GM18867 (cell line): ENCODE results near the gene ECI2.
"Not testable (repeated sequence)": the region's sequence is repeated elsewhere in the genome, so short reads cannot be mapped to it uniquely, and the experiment has no call there.

Source experiments
- ATAC-seq: cut with Tn5 transposase; IDR thresholded peaks from one replicate; pipeline ENCODE4 v1.9.1; 2021; ENCODE audit warnings: mild to moderate bottlenecking, moderate library complexity; ENCODE audit not compliant: unreplicated experiment

The ECI2 gene

DNA sequence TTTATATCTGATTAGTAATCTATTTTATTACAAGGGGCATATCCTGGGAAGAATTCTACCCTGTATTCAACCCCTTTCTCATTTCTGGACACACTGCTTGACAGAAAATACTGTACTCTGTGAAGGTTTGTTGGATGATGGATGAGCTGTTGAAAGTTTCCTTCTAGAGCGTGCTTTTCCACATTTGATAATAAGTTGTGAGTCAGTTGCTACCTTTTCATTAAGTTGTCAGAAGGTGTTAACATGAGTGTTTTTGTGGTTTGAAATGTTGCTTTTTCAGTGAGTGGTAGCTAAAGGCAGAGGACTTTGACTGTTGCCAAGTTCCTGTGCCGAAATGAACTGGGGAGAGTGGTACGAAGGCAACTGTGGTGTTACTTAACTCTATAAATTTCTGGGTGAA, 3.9 kb upstream of the ECI2 start:
- ATAC-seq, result no peak

DNA sequence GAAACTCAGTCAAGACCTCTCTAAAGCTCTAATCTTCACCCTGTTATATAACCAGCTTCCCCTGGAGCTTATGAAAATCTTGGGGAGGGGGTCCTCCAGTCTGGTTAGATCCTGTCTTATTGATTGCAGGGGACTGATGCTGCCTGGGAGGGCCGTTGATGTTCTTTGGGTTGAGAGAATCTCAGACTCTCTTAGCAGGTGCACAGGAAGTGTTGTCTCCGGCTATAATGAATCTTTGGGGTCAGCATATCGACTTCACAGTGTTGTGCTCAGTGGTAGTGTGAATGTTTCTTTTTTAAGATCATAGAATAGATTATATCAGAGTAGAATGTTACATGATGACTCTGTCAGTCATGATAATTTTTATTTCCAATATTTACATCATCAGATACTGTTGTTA, 2.8 kb upstream of the ECI2 start:
- no peak for ATAC-seq

DNA sequence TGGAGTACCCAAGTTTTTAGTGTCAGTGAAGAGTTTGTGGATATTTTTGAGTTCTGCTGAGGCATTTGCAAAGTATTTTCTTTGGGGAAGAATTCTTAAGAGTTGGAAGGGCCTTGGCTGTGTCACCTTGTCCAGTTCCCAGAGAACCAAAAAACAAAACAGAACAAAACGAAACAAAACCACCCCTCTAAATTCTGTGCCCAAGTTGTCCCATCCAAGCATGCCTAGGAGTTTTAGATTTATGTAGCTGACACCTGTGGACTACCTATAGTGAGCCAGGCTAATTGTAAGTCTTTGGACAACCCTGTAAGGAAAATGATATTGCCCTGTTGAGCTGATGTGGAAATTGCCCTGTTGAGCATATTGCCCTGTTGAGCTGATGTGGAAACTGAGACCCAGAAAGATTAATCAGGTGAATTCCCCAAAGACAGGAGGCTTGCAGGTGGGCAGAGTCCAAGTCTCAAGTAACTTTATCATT, 1.0 kb upstream of the ECI2 start:
- ATAC-seq, result no peak

DNA sequence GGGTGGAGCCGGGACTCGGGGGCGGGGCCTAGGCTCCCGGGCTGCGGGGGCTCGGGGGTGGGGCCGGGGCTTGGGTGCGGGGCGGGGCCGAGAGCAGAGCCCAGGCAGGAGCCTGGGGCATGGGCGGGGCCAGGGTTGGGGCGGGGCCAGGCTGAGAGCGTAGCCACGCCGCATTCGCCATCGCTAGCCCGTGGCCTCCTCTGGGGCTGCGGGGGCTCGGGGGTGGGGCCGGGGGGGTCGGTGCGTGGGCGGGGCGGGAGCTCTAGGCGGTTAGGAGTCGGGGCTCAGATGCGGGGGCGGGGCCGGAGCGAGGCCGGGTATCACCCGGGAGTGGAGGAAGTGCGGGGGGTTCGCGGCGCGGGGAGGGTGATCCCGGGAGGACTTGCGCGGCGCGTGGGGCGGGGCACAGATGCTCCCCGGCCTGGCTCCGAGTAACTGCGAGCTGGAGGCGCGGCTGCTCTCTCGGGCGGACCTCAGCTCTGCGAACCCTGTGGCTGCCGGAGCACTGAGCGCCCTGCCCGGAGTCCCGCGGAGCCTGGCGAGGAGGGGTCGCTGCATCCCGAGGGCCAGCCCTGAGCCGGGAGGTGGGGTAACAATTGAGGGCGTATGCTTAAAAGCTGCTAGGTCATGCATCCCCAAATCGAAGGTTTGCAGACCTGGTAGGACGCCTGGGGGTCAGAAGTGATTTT, 434 bp upstream of the ECI2 start:
- peak; percentile 72 for ATAC-seq

DNA sequence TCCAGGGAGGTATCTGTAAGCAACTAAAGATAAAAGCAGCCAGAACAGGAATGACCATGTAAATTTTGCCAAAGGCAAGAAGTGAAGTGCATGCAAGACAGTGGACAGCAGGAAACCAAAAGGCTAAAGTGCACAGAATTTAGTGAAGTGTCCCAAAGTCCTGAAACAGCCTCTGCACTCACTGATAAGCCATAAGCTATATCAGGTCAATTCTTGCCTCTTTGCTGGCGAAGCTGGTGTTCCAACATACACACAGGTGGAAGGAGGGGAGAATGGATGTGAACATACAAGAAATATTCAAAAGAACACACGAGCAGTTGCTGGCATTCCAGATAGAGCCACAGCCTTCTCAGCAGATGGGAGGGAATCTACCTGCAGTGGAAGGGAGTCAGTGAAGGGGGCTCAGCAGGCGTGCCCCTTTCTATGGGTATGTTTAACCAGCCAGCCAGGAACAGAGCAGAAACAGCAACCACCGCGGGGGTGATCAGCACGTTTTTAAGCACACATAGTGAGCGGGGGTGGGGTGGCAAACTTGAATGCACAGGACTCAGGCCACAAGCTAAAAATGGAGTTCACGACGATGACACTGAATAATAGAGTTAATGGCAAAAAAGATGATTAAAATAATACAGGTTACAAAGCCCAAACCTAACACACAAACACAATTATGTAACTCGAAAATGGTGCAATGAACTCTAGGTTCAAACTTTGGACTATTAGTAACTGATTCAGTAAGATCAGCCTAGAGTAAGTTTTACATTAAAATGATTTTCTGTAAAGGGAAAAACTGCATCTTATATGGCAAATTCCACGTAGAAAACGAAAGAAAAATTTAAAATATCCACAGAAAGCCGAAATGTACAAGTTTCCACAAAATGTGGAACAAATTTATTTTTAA, 1.2 kb downstream of the ECI2 start:
- no peak for ATAC-seq

DNA sequence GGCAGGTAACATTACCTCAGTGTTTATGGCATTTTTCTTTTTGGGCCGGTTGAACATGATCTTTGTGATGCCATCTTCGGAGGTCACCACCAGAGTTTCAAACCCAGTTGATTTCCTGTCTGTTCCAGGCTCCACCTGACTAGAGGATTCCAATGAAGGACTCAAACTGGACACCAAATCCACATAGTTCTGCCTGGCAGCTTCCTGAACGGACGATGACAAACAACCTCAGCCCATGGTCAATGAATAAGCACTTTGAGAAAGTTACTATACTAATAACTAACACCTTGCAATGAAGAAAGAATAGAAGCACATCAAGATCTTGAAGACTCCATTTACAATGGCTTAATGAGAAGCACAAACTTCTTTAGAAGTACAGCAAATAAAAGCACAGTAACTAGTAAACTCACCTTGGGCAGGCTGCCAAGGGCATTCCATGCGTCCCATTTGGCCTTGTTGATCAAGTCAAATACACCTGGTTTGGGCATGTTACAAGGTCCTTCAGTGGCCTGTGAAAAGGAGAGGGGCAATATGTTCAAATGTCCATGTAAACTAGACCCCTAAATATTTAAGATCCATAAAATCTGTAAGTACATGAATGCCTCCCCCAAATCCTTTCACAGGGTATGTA, 4.9 kb downstream of the ECI2 start:
- ATAC-seq, result no peak

DNA sequence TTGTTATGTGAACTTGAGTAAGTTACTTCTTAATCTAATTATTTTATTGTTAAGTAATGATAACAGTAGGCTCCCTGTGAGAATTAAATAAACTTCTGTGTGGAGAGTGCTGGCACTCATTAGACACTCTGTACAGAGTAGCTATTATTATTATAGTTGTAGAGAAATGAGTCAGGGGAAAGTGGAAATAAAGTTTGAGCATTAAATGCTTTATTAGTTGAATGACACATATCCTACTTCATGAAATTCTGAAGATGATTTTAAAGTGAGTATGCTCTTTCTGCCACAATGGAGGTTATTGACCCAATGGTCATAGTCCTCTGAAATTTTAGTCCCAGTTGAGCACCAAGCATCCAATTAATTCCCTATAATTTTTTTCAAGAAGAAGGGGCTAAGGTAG, 5.9 kb downstream of the ECI2 start:
- no peak for ATAC-seq

DNA sequence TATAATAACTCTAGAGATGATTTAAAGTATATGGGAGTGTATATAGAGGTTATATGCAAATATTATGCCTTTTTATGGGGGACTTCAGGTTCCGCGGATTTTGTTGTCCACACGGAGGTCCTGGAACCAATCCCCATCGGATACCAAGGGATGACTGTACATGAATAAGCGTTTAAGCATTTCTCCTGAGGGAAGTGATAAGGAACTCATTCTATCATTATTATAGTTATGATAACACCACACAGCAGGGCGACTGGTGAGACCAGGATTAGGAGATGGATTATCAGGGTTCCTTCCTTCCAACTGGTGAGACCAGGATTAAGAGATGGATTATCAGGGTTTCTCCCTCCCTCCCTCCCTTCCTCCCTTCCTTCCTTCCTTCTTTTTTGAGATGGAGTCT, 6.6 kb downstream of the ECI2 start:
- no peak for ATAC-seq

DNA sequence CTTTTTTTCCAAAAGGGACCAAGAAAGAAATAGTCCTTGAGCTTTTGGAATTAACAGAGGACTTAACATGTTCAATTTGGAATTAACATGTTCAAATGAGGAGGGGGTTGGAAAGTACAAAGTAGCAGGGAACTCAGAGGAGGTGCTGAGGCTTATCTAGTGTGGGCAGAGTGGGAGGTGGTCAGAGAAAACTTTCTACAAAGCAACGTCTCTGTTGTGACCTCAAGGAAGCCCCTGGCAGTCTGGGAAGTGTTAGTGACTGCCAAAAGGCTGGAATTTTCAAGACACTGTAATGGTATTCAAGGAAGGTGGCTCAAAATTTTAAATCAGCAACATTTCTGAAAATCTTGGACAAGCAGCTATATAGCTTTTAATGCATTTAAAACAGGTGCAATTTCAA, 7.3 kb downstream of the ECI2 start:
- ATAC-seq, result no peak

DNA sequence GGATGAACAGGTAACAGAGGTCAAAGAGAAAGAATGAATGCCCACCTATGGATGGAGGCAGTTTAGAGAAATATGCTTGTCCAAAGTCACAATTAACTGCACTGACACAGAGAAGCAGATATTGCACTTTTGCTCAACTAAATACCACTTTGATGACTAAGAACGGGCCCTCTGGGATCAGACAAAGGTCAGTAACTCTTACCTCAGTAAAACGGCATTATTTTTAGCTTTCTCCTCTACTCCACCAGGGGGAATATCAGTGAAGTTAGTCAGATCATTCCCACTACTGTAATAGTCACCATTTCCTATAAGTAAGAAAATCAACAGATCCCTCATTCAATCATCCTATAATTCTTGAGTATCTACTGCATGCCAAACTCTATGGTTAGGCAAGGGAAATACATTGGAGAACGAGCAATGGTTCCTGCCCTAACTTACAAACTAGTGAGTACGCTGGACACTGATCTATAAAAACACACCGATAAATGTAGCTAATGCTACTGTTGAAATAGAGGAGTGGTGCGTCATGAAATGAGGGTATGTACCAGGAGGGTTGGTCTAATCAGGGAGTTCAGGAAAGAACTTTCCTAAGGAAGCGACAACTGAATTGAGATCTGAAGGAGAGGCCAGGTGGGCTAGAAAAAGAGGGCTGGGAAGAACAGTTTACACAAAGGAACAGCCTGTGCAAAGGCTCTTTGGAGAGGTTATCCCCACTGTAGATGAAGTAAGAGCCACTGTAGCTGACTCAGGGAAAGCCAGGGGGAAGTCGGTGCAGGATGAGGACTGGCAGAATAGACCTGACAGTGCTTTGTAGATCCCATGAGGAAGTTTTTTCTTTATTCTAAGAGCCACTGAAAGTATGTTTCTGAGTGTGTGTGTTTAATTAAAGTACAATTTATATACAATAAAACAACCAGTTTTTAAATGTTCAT, 9.2 kb downstream of the ECI2 start:
- no peak for ATAC-seq

DNA sequence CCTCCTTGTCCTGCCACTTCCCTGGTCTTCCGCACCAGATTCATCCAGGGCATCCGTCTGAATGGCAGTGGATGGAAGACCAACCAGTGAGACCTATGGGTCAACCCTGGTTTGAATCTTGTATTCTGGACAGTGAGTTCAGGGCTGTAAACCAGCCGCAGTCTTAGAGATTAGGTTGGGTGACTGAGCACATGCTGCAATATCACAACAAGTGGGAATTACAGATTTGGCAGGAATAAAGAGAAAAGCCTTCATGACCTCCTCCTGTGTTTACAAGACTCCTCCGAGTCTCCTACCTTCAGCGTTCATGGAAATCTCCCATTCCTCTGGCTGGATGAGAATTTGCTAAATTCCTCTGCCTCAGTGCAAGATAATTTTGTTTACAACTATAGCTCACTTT, 9.9 kb downstream of the ECI2 start:
- ATAC-seq, result no peak

DNA sequence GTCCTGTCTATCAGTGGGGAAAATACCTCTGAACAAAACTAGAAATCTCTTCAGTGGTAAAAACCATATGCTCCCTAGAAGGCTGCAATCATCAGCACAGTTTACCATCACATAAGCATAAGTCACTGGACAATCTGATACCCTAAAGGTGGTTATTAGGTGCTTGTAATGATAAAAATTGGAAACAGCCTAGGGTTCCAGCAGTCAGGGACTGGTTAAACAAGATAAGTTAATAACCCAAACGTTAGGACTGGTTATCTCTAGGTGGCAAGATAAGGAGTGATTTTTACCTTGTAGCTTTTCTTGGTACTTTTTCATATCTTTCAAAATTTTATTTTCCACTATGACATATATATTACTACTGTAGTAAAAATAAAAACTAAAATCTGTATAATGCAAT, 11.0 kb downstream of the ECI2 start:
- ATAC-seq, result no peak

DNA sequence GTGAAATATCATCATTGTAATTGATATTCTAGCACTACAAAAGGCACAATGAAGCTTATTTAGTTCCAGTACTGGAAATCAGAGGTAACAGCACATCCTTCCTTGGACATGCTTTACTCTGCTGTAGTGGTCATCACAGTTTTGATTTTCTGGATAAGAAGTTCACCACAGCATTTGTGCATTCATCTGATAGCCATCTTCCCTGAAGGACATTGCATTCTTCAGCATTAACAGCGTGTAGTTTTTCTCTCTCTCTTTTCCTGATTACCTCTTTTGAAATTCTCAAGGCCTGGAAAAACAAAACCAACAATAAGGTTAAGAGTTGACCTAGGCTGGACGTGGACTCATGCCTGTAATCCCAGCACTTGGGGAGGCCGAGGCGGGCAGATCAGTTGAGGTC, 19.6 kb downstream of the ECI2 start:
- no peak for ATAC-seq

DNA sequence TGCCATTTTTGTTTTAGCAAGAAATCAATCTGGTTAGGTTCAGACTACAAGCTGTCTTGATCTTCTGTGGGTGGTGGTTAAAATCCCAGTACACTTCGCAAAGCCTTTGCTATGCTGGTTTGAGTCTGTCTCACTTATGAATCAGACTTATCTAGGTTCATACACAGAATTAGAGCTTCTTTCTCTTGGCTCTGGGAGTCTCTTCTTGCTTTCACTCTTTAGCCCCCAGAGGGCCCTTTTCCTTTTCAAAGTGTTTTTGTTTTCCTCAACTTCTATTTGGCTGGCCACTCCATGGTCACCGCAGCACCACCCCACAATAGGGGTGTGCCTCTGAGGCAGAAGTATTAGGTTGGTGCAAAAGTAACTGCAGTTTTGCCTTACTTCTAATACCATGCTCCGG, 21.3 kb downstream of the ECI2 start:
- ATAC-seq, result no peak

DNA sequence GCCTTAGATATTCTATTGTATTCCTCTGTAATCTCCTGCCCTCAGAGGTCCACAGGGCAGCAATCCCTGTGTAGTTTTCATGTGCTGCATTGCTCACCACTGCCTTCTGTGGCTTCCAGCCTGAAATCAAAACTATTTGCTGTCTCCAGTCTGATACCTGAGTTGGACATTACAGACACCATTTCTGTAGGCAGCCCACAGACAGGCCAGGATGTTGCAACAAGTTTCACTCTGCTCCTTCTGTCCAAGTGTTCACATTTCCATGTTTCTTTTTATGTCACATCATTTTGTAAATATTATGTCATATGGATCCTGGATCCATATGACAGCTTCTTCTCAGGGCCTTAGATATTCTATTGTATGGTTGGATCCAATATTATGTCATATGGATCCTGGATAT, 21.7 kb downstream of the ECI2 start:
- no peak for ATAC-seq

DNA sequence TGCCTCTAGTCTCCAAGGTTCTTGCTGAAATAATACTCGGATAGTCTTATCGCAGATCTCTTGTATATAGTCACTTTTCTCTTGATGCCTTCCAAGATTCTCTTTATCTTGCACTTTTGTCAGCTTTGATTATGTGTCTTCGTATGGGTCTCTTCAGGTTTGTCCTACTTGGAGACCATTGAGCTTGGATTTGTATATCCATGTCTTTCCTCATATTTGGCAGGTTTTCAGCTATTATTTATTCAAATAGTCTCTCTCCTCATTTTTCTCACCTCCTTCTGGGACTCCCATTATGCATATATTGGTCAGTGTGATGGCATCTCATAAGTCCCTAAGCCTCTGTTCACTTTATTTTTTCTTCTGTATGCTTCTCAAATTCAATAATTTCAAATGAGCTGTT, 23.0 kb downstream of the ECI2 start:
- ATAC-seq, result no peak

DNA sequence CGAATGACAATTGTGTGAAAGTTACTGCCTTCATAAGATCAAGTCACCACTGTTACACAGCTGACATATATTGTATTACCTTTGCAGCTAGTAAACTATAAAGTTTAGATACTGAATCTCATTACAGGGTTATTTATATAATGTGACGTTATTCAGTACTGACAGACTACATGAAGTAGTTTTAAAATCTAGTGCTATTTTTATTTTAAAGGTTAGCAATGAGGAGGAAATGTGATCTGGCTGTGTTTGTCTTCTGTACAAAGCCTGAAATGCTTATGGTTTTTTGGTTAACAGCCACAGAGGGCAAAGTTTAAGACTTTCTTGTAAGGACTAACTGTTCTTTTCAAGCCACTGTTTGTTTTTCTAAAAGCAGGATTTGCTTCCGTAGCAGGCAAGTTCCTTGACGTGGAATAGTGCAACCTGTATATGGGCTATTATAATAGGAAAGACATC, 26.0 kb downstream of the ECI2 start:
- not testable (repeated sequence) for ATAC-seq

DNA sequence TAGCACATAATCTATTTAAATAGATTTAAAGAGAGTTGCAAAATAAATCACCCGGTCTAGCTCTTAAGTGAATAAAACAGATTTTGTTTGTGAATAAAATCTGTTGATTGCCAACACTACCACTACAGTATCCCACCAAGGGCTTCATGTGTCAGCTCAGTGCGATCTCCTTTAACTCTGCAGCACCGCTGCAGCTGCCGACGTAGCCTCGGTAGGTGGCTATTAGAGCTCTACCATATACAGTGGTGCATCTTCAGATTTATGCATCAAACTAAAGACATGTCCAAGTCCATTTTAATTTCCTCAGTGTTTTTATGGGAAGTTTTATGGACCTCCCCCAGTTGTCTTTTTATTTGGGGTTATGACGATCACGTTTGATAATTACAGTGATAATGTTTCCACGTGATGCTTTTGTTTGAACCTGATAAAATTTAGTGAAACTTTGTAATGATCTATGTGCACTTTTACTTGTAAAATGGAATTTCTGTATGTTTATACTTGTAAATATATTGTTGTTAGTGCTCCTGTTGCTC, 26.7 kb downstream of the ECI2 start:
- no peak for ATAC-seq

DNA sequence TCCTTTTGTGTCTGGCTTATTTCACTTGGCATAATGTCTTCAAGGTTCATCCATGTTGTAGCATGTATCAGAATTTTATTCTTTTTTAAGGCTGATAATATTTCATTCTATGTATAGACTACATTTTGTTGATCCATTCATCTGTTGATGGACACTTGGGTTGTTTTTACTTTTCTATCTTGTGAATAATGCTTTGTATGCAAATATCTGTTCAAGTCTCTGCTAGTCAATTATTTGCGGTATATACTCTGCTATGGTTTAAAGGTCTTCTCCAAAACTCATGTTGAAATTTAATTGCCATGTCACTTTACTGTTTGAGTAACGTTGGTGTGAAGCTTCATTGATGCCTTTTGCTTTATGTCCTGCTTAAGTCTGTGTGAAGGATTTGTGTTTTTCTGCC, 27.5 kb downstream of the ECI2 start:
- ATAC-seq, result no peak

DNA sequence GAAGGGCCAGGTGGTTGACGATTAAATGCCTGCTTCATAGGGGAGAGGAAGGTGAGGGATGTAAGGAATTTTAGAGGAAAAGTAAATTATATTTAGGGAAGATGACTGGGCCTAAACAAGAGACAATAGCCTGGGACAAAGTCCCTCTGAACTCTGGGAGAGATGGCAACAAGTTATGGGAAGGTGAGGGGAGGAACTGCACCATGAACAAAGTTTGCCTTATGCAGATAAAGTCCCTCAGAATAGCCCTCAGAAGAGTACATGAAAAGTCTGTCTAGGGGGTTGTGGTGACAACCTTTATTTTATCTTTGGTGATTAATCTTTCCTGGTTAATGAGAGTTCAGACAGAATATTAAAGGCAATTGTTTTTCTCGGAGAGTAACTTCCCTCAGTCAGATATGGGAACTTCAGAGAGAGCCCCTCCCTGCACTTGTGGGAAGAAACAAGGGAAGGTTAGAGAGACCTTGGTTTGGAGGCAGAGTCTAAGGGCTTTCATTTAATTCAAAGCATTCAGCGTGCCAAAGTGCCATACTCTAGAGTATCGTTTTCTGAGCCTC, 29.3 kb downstream of the ECI2 start:
- ATAC-seq, result no peak
